Breast epithelium (tissue), 4 donors: Measurements from ENCODE around the gene PARK7. TPM values are rescaled to one million over a fixed set of nuclear protein-coding genes. Genes with fewer than 3 reads are reported as not detected.

Experiments used
- DNase-seq, 2 donors: peaks; one replicate each; pipeline ENCODE4 v3.0.0-alpha.2; 2019; ENCODE audit warnings: low spot score in 2 of 2
- H3K27ac ChIP-seq, 2 donors: fragments of 200-600 bp; sonication (generic) in 1 of 2; one replicate each; pipeline ENCODE4 v1.5.1; 2016 to 2019; ENCODE audit warnings: mild to moderate bottlenecking in 1 of 2
- H3K27me3 ChIP-seq, 2 donors: fragments of 200-600 bp; sonication (generic) in 1 of 2; one replicate each; pipeline versions ENCODE4 v1.5.1 to v1.6.0; 2017 to 2019; ENCODE audit warnings: control low read depth in 1 of 2, mild to moderate bottlenecking in 1 of 2
- H3K36me3 ChIP-seq: fragments of 200-600 bp; one replicate; pipeline ENCODE4 v1.5.1; 2019
- H3K4me1 ChIP-seq, 2 donors: fragments of 200-600 bp; sonication (generic); one replicate each; pipeline ENCODE4 v1.5.1; 2016 to 2019; ENCODE audit warnings: control low read depth in 1 of 2
- H3K4me3 ChIP-seq, 3 donors: fragments of 200-600 bp; sonication (generic); 1 replicate in 2 of 3; 2 replicates in 1 of 3; pipeline ENCODE4 v1.5.1; 2016 to 2019; ENCODE audit warnings: mild to moderate bottlenecking in 3 of 3, moderate library complexity in 2 of 3
- H3K9me3 ChIP-seq, 2 donors: fragments of 200-600 bp; sonication (generic) in 1 of 2; one replicate each; pipeline ENCODE4 v1.5.1; 2016 to 2019; ENCODE audit warnings: control low read depth in 1 of 2
- POLR2A ChIP-seq: fragments of 450-650 bp; IDR thresholded peaks from one replicate; pipeline ENCODE4 v1.6.1; 2016; ENCODE audit warnings: antibody characterized with exemption, mild to moderate bottlenecking, moderate library complexity
- POLR2AphosphoS5 ChIP-seq, 3 donors: sonication (generic); formaldehyde crosslinking; IDR thresholded peaks; one replicate each; pipeline ENCODE4 v1.6.1; 2017; ENCODE audit warnings: antibody characterized with exemption in 3 of 3
- intact Hi-C: fragments of 100-400 bp; cut with DNase I; formaldehyde crosslinking; loops from one replicate; pipeline ENCODE4 v1.15.1; 2023; ENCODE audit warnings: low total_unique reads
- total RNA-seq, 3 donors: library from RNA; depleted of rRNA; stranded (reverse); fragments of >200 nt; gene quantifications; one replicate each; pipeline ENCODE4 v1.1.0, GENCODE V29; 2016
- TF ChIP-seq, protein P1 (sequence below), 3 donors: fragments of 450-650 bp; IDR thresholded peaks; one replicate each; pipeline ENCODE4 v1.5.1; 2016 to 2017; ENCODE audit warnings: antibody characterized with exemption in 3 of 3, mild to moderate bottlenecking in 3 of 3, moderate library complexity in 3 of 3

PARK7 gene
- total RNA-seq, 3 donors from 2014 or later, result 205 to 227 (median 213) TPM

DNA sequence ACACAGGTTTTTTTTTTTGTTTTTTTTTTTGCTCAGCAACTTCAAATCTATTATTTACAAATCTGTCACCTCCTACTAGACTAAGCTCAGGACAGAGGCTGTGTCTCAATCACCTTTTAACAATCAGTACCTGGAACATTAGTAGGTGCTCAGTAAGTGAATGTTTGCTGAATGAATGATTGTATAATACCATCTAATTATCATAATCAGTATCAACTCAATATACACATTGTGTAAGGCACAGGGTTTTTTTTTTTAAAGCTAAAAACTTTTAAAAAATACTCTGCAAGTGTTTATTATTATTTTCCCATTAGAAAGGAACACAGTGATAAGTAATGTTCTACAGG, 55.4 kb downstream of the PARK7 start:
- Histone ChIP-seq H3K4me1 (peaks cover 0 to 7% of the 10 kb centered on the region in 2 donors), H3K4me3 (peak overlapping the region in 2 of 3 donors; percentile 5 to 40), H3K27ac (peak overlapping the region; percentile 60 to 97), H3K36me3 (no peaks in the 10 kb centered on the region), H3K27me3 (no peaks in the 10 kb centered on the region), H3K9me3 (no peaks in the 10 kb centered on the region)
- intact Hi-C loops, result loop anchor here (5.0 kb wide), 1 partner anchor 295 kb away; no protein-coding TSS in a partner anchor
- DNase-seq, result no peak
- TF ChIP-seq POLR2A (no peak), POLR2AphosphoS5 (IDR thresholded peaks at IDR 0.05) (no peak)
- TF ChIP-seq, protein P1, sequence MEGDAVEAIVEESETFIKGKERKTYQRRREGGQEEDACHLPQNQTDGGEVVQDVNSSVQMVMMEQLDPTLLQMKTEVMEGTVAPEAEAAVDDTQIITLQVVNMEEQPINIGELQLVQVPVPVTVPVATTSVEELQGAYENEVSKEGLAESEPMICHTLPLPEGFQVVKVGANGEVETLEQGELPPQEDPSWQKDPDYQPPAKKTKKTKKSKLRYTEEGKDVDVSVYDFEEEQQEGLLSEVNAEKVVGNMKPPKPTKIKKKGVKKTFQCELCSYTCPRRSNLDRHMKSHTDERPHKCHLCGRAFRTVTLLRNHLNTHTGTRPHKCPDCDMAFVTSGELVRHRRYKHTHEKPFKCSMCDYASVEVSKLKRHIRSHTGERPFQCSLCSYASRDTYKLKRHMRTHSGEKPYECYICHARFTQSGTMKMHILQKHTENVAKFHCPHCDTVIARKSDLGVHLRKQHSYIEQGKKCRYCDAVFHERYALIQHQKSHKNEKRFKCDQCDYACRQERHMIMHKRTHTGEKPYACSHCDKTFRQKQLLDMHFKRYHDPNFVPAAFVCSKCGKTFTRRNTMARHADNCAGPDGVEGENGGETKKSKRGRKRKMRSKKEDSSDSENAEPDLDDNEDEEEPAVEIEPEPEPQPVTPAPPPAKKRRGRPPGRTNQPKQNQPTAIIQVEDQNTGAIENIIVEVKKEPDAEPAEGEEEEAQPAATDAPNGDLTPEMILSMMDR (IDR thresholded peaks at IDR 0.05), result no peak

DNA sequence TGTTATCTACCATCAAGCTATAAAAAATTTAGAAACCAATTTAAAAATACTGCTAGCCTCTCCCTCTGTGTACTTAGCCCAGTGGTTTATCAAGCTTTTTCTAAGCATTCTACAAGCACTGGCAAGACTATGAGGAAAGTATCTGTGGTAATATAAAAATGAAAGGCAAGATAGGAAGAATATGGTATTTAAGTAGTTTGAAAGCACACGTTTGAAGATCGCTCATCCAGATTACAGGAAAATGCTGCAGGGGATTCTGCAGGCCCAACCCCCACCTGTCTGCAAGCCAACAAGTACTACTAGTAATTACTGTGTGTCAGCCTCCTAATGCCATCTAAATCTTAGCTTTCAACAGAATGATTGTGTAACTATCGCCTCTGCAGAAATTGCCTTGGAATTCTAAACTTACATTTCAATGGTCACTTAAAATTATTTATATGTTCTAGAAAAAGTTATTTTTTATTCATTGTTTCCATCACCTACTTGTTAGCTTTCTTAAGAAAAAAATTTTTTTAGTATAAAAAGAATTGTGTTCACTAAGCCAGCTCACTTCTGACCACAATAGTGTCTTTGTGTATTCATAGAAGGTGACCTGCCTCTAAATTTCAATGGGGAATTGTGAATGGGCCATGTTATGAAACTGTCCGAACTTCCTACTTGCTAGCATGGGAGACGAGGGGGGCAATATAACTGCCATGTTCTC, 56.1 kb downstream of the PARK7 start:
- Histone ChIP-seq H3K4me3 (peak overlapping the region in 2 of 3 donors; percentile 4 to 94), H3K4me1 (peaks cover 0 to 7% of the 10 kb centered on the region in 2 donors), H3K36me3 (no peaks in the 10 kb centered on the region), H3K27me3 (no peaks in the 10 kb centered on the region), H3K9me3 (no peaks in the 10 kb centered on the region), H3K27ac (peak overlapping the region; percentile 60 to 97)
- peak in 1 of 2 donors; percentile 60 for DNase-seq
- intact Hi-C loops, result loop anchor here (5.0 kb wide), 1 partner anchor 295 kb away; no protein-coding TSS in a partner anchor
- TF ChIP-seq POLR2AphosphoS5 (IDR thresholded peaks at IDR 0.05), result peak in 2 of 3 donors; percentile 32 to 33
- TF ChIP-seq, protein P1 (IDR thresholded peaks at IDR 0.05), result no peak

DNA sequence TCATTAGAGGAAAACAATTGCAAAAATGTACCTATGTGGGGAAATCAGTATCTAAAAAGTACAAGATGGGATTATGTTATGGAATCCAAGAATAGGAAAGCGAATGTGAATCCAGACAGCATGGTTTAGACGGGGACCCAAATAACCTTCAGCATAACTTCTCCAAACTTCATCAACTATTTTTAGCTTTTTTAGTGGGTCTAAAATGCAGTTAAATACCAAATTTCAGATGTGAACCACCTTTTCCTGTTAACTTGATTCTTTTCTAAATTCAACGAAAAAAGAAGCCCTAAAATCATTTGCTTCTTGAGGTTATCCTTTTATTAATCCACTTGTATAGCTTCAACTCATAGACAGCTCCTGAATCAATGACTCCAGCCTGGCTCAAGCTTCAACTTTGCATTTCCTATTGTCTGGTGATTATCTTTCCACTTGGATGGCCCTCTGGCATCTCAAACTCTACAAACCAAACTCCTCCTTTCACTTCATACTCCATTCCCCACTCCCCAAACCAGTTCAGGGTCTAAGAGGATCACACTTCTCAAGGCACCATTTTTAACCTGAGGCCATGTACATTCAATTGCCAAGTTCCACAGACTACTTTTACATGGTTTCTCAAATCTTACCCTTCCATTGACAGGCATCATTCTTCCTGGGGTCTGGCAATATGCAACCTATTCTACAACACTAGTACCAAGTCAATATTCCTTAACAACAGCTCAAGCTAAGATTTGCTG, 57.1 kb downstream of the PARK7 start:
- no peak for DNase-seq
- peak overlapping the region in 2 of 3 donors; percentile 0 to 94 for H3K4me3 ChIP-seq
- H3K27me3 ChIP-seq, result no peaks in the 10 kb centered on the region
- peak overlapping the region; percentile 35 to 97 for H3K27ac ChIP-seq
- H3K4me1 ChIP-seq, result peaks cover 0 to 7% of the 10 kb centered on the region in 2 donors
- H3K9me3 ChIP-seq, result no peaks in the 10 kb centered on the region
- H3K36me3 ChIP-seq, result no peaks in the 10 kb centered on the region
- TF ChIP-seq POLR2AphosphoS5 (IDR thresholded peaks at IDR 0.05) (peak in 1 of 3 donors; percentile 55), POLR2A (no peak)
- intact Hi-C loops, result loop anchor here (5.0 kb wide), 1 partner anchor 294 kb away; no protein-coding TSS in a partner anchor

DNA sequence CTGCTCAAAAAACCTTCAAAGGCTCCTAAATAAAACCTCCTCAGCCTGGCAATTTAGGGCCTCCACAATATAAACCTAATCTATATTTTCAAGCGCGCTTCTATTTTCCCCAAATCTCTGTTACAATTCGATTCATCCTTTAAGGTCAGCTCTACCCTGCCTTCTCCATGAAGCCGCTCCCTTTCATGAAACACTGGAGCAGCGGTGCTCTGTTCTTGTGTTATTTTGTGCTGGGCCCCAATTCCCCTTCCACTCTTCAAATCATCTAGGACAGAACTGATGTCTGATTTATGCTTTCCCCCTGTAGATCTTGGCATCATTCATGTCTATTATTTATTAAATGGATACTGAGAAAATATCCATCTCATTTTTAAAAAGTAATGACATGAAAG, 57.7 kb downstream of the PARK7 start:
- intact Hi-C loops, result loop anchor here (5.0 kb wide), 1 partner anchor 293 kb away; no protein-coding TSS in a partner anchor
- H3K27me3 ChIP-seq, result no peaks in the 10 kb centered on the region
- peaks cover 0 to 7% of the 10 kb centered on the region in 2 donors for H3K4me1 ChIP-seq
- H3K4me3 ChIP-seq, result peak overlapping the region in 2 of 3 donors; percentile 0 to 94
- no peak for DNase-seq
- H3K36me3 ChIP-seq, result no peaks in the 10 kb centered on the region
- peak overlapping the region; percentile 35 to 97 for H3K27ac ChIP-seq
- TF ChIP-seq POLR2A, result no peak
- peak in 1 of 3 donors; percentile 54 for TF ChIP-seq POLR2AphosphoS5 (IDR thresholded peaks at IDR 0.05)
- no peaks in the 10 kb centered on the region for H3K9me3 ChIP-seq

DNA sequence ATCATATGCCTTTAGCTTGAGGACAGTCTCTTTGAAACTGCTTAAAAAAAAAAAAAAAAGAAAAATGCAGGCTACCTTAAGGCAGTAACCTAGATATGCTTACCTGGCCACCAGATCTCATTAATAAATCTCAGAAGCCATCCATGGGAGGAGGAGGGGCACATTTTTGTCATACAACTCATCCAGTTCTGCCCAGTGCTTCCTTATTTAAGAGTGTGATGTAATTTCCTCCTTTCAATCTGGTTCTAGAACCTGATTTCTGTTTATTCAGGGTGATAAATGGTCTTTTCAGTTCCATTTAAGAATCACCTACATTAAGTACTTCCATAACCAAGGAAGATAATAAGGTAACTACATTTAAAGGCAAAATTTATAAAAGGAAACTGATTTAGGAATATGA, 58.5 kb downstream of the PARK7 start:
- DNase-seq, result peak in 1 of 2 donors; percentile 59
- Histone ChIP-seq H3K27ac (peak overlapping the region; percentile 35 to 97), H3K4me3 (peak overlapping the region in 1 of 3 donors; percentile 94), H3K9me3 (no peaks in the 10 kb centered on the region), H3K4me1 (peaks cover 0 to 2% of the 10 kb centered on the region in 2 donors), H3K36me3 (no peaks in the 10 kb centered on the region), H3K27me3 (no peaks in the 10 kb centered on the region)
- TF ChIP-seq POLR2AphosphoS5 (IDR thresholded peaks at IDR 0.05), result peak in 1 of 3 donors; percentile 55
- TF ChIP-seq, protein P1 (IDR thresholded peaks at IDR 0.05), result no peak
- intact Hi-C loops, result no loop called here
